COLO668 (cell line): ENCODE results near the gene ARL15.
A peak's percentile ranks its signal among the peaks of the same experiment; 100 is the strongest.

Experiments used
- DNase-seq: peaks from one replicate; lab custom pipeline; 2025; ENCODE audit not compliant: unreplicated experiment; lab: John Stamatoyannopoulos, UW

Gene ARL15

GRCh38 chr5:54254482-54255198, 55.7 kb downstream of the ARL15 start:
- DNase-seq, result no peak

GRCh38 chr5:54251981-54252380, 58.4 kb downstream of the ARL15 start:
- DNase-seq, result peak; percentile 6

DNA sequence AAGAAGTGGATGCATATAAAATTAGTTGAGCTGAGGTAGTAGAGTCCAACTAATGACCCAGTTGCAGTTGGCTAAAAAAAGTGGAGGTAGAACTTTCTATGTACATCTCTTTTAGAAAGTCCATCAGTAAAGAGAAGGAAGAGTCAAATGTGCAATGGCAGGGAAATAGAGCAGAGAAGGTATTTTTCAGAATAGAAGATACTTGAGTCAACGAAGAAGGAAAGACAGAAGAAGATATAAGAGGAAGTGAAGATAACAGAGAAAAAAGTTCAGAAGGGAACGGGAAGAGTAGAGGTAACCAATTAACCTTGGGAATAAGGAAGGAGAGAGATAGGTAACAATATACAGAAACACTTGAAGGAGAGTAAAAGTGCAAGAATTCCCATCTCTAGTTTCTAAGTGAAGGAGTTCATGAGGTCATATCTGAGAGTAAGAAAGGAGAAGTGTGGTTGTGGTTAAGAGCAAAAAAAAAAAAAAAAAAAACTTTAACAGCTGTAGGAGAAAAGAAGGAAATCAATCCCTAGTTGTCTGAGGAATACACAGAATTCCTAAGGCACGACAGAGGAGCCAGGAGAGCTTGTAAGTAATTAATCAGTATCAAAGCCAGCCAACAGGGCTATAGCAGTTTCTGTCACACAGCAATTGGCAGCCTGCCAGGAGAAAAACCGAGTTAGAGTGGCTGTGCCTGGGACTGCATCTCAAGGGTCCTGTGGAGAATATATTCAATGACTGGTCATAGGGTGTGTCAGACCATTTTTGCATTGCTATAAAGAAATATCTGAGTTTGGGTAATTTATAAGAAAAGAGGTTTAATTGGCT, 61.0 kb downstream of the ARL15 start:
- DNase-seq, result peak; percentile 43

DNA sequence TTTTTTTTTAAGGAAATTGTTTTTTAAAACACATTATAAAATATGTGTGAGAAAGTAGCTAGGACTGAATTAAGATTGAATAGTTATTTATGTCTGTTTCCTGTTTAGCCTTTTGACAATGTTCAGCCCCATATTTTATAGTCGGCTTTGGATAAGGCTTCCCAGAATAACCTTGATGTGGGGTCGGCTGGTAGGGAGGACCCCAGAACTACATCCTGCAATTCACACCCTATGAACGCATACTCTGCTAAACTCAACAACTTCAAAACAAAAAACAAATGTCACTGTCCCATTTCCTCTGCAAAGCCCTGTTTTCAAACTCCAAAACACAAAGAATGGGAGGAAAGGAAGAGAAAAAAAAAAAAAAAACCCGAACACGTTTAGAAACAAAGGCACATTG, 63.1 kb downstream of the ARL15 start:
- DNase-seq, result no peak

GRCh38 chr5:54243483-54244080, 66.8 kb downstream of the ARL15 start:
- DNase-seq, result peak; percentile 20

DNA sequence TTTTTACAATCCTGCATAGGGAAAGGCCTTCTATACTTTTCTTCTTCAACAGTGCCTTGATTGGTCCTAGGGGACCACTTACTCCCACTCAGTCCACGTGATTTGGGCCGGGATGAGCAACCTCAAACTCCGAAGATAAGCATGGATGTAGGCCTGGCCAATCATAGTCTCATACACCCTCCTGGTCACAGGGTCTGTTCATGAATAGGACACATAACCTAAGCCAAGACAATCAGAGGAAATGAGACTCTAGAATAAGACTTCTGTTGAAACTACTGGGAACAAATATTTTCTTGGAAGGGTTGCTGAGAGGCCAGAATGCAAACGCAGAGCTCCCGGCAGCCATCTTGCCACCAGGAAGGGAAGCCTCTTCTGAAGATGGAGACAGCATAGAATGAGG, 68.1 kb downstream of the ARL15 start:
- no peak for DNase-seq

GRCh38 chr5:54234304-54234933, 76.0 kb downstream of the ARL15 start:
- no peak for DNase-seq

- no peak for DNase-seq
Measured at GRCh38 chr5:54230936-54231685, 79.3 kb downstream of the ARL15 start.

DNA sequence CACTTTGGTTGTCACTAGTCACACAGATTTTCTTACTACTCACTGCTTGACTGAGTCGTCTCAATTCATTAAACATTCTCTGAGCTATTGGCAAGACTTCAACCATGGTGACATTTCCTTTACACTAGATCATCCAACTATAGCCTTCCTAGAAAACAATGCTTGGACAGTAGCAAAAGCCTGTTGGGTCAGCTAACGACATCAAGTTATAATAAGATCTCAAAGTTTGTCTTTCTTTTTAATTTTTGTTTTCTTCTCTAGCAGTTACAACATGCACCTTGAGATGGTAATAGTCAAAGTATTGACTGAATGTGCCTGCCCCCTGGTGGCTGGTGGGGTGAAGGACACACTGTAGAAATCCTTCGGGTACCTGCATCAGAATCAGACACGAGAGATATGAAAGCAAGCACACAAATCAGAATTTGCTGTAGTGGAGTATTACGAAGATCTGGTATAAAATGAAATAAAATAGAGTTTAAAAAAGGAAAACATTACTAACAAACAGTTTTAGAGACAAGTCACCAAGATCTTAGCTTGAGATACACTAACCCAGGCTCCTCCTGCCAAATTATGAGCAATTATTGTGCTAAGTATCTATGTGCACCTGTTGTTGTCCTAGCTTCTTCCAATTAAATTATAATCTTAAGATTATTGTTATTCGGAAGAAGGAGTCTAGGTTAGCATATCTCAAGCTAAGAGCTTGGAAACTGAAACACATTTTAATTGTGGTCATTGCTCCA, 81.2 kb downstream of the ARL15 start:
- DNase-seq, result peak; percentile 48

DNA sequence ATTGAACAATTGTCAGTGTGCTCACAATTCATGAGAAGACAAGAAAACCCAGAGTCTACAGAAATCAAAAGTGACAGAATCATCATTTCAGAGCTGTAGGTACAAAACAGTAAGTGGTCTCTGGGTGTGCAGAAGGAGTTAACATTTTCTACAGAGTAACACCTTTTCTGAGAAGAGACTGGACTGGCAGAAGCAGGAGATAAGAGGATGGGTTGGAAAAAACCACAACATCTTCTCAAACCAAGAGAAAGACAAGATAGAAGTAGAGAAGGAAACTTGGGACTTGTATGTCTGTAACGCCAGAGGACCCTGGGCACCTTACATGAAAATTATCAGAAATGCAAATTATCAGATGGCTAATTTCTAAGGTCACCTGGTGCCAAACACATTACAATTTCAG, 82.6 kb downstream of the ARL15 start:
- no peak for DNase-seq

GRCh38 chr5:54227109-54227508, 83.3 kb downstream of the ARL15 start:
- no peak for DNase-seq

- no peak for DNase-seq
Measured at GRCh38 chr5:54226215-54226614, 84.2 kb downstream of the ARL15 start.

- DNase-seq, result no peak
Measured at GRCh38 chr5:54224103-54224826, 86.1 kb downstream of the ARL15 start.

GRCh38 chr5:54222336-54222735, 88.0 kb downstream of the ARL15 start:
- no peak for DNase-seq

- DNase-seq, result no peak
Measured at GRCh38 chr5:54221135-54221534, 89.2 kb downstream of the ARL15 start.

DNA sequence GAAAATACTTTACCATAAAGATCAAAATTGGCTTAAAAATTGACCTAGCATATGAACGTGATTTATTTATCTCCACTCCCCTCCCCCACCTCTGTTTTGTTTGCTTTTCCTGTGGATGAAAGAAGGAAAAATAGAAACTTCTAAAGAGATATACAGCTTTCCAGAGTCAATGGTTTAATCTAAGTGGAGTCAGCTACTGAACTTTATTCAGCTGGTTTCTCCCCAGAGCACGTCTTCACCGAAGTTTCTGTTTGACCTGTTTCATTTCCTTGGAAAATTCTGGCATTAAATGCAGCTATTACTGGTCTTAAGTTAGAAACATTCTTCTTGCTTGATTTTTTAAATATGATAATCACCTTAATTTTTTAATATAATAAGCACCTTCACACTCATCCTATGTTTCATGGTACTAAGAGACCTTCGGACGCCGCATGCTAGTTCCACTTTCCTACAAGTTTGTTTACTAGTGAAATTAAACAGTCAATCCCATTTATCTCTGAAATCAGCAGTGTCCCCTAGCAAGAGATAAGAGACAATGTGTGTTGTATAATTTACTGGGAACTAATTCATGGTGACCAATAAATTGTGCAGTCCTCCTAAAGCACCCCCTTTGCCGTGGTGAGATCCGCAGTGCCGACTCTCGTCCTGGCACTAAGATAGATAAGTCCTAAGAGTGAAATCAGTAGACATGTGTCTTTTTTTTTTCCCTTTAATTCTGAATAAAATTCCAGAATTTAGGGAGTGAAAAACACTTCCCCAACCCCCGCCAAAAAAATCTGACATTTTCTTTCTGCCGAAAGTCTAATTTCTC, 89.9 kb downstream of the ARL15 start:
- DNase-seq, result no peak

DNA sequence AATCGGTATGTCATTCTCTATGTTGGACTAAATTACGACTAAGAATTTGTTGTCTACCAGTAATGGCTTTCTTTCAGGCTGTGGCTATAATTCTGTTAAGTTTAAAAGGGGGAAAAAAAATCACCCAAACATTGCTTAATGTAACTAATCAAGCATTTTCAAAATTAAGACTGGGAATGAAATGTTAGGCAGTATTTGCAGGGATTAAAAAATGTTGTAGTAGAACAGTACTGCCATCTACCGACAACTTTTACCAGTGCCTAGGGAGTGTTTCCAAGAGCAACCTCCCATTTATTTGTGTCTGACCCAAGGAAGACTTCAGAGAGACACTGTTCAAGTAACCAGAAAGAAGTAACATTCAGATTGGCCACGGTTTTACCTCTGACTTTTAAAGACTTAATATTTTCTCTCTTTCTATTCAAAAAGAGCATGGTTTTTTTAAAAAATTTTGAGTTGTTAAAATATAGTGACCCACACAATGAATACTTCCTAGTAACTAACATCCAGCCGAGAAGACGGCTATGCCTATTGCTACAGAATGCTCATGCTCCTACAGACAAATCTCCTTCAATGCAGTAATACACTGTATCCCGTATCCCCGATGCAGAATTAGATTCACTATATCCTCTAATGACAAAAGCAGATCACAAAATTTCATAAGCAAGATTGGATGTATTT, 92.4 kb downstream of the ARL15 start:
- peak; percentile 13 for DNase-seq

- DNase-seq, result no peak
Measured at GRCh38 chr5:54215233-54215736, 95.1 kb downstream of the ARL15 start.
